Fibroblast of lung (primary cell): ENCODE measurements around the gene JKAMP. TPM values are rescaled to one million over a fixed set of nuclear protein-coding genes. Genes with fewer than 3 reads are reported as not detected.

Source experiments
- DNase-seq, 2 donors: peaks; one replicate each; pipeline versions ENCODE4 v3.0.0 to v3.0.0-alpha.2; 2010; ENCODE audit warnings: low read depth in 2 of 2
- H2AFZ ChIP-seq: 2 replicates; pipeline ENCODE4 v1.5.1; 2012; ENCODE audit warnings: low read length, control low read depth, inconsistent platforms
- H3K27ac ChIP-seq: 2 replicates; pipeline ENCODE4 v1.5.1; 2011; ENCODE audit warnings: low read length, control low read depth; ENCODE audit not compliant: insufficient read depth
- H3K27me3 ChIP-seq: 2 replicates; pipeline ENCODE4 v1.5.1; 2011; ENCODE audit warnings: mild to moderate bottlenecking, low read length; ENCODE audit not compliant: control insufficient read depth, insufficient read depth
- H3K36me3 ChIP-seq: 2 replicates; pipeline ENCODE4 v1.5.1; 2011; ENCODE audit warnings: low read length; ENCODE audit not compliant: control insufficient read depth, insufficient read depth
- H3K4me1 ChIP-seq: 2 replicates; pipeline ENCODE4 v1.5.1; 2011; ENCODE audit warnings: low read length; ENCODE audit not compliant: control insufficient read depth, insufficient read depth; ENCODE audit errors: extremely low read depth
- H3K4me2 ChIP-seq: 2 replicates; pipeline ENCODE4 v1.5.1; 2011; ENCODE audit warnings: low read length, control low read depth; ENCODE audit not compliant: insufficient read depth; ENCODE audit errors: extremely low read depth
- H3K4me3 ChIP-seq, 4 experiments: fragments of 200-600 bp in 1 of 4; sonication (generic) in 1 of 4; replicated peaks in 1 of 4; 2 replicates each; pipeline ENCODE4 v1.5.1; 2011 to 2016; ENCODE audit warnings: low read length in 4 of 4, low read depth in 3 of 4, mild to moderate bottlenecking in 3 of 4, control low read depth in 2 of 4, inconsistent platforms in 1 of 4, mixed read lengths in 1 of 4; ENCODE audit not compliant: insufficient read depth in 1 of 4; ENCODE audit errors: control extremely low read depth in 1 of 4
- H3K79me2 ChIP-seq: 2 replicates; pipeline ENCODE4 v1.5.1; 2012; ENCODE audit warnings: mild to moderate bottlenecking, low read length, inconsistent platforms; ENCODE audit not compliant: control insufficient read depth, insufficient read depth
- H3K9ac ChIP-seq: 2 replicates; pipeline ENCODE4 v1.5.1; 2011; ENCODE audit warnings: mild to moderate bottlenecking, low read length, control low read depth; ENCODE audit not compliant: insufficient read depth
- H3K9me3 ChIP-seq: 2 replicates; pipeline ENCODE4 v1.5.1; 2012; ENCODE audit warnings: low read depth, low read length; ENCODE audit not compliant: control insufficient read depth, insufficient read depth
- H4K20me1 ChIP-seq: 2 replicates; pipeline ENCODE4 v1.5.1; 2011; ENCODE audit warnings: low read length; ENCODE audit not compliant: control insufficient read depth, insufficient read depth; ENCODE audit errors: extremely low read depth
- CTCF ChIP-seq, 2 donors: IDR thresholded peaks in 1 of 2; conservative IDR thresholded peaks in 1 of 2; 1 replicate in 1 of 2; 2 replicates in 1 of 2; pipeline ENCODE4 v1.5.1; 2011 to 2012; ENCODE audit warnings: low read length in 2 of 2, control low read depth in 1 of 2, inconsistent platforms in 1 of 2, low read depth in 1 of 2, mild to moderate bottlenecking in 1 of 2
- EZH2 ChIP-seq: IDR thresholded peaks from 2 replicates; pipeline ENCODE4 v1.5.1; 2012; ENCODE audit warnings: low read length, control low read depth, mild to moderate bottlenecking; ENCODE audit errors: missing control alignments
- polyA plus RNA-seq, 2 donors: library from polyadenylated mRNA; depleted of rRNA in 1 of 2; stranded (reverse) in 1 of 2; unstranded in 1 of 2; fragments of >200 nt; gene quantifications; 2 replicates each; pipeline ENCODE4 v1.2.1, GENCODE V29; 2011 to 2012; ENCODE audit warnings: missing spikeins in 1 of 2
- total RNA-seq: library from RNA; depleted of rRNA; stranded (reverse); fragments of >200 nt; gene quantifications from 2 replicates; pipeline ENCODE4 v1.2.1, GENCODE V29; 2014

JKAMP gene
- total and polyA plus RNA-seq, 2 donors (not counting 1 experiment from before 2014, with no cell fraction given) = 80.1 to 207 TPM

- Histone ChIP-seq H3K9me3 (no peaks in the 10 kb centered on the region), H3K4me2 (no peak overlapping the region), H3K4me1 (peaks cover 6% of the 10 kb centered on the region), H3K9ac (no peak overlapping the region), H4K20me1 (no peaks in the 10 kb centered on the region), H2AFZ (no peak overlapping the region), H3K27ac (no peak overlapping the region), H3K4me3 (no peak overlapping the region), H3K36me3 (peaks cover 2% of the 10 kb centered on the region), H3K27me3 (no peaks in the 10 kb centered on the region), H3K79me2 (peaks cover 25% of the 10 kb centered on the region)
- TF ChIP-seq EZH2 (no peak), CTCF (conservative IDR thresholded peaks at IDR 0.05 in 1 of 2, IDR thresholded peaks at IDR 0.05 in 1 of 2; ENCODE audit: low read depth in 1 of 2, low read length in 2 of 2) (no peak)
- no peak for DNase-seq
Measured at GRCh38 chr14:59478540-59478939, 5.8 kb upstream of the JKAMP start.

- no peaks in the 10 kb centered on the region for H3K27me3 ChIP-seq
- TF ChIP-seq EZH2 (no peak), CTCF (conservative IDR thresholded peaks at IDR 0.05 in 1 of 2, IDR thresholded peaks at IDR 0.05 in 1 of 2; ENCODE audit: low read depth in 1 of 2, low read length in 2 of 2) (no peak)
- peaks cover 37% of the 10 kb centered on the region for H3K79me2 ChIP-seq
- H4K20me1 ChIP-seq = no peaks in the 10 kb centered on the region
- peak overlapping the region in 1 of 4 experiments; percentile 91 for H3K4me3 ChIP-seq
- H3K27ac ChIP-seq = no peak overlapping the region
- H3K4me1 ChIP-seq = peaks cover 3% of the 10 kb centered on the region
- DNase-seq = no peak
- no peaks in the 10 kb centered on the region for H3K9me3 ChIP-seq
- no peak overlapping the region for H3K9ac ChIP-seq
- H2AFZ ChIP-seq = no peak overlapping the region
- no peak overlapping the region for H3K4me2 ChIP-seq
- H3K36me3 ChIP-seq = no peaks in the 10 kb centered on the region
Measured at GRCh38 chr14:59480166-59480565, 4.2 kb upstream of the JKAMP start.

- H3K27me3 ChIP-seq = no peaks in the 10 kb centered on the region
- peaks cover 3% of the 10 kb centered on the region for H3K4me1 ChIP-seq
- no peak for DNase-seq
- H3K9ac ChIP-seq = no peak overlapping the region
- no peaks in the 10 kb centered on the region for H3K9me3 ChIP-seq
- peak overlapping the region; percentile 29 for H3K27ac ChIP-seq
- no peaks in the 10 kb centered on the region for H3K36me3 ChIP-seq
- TF ChIP-seq EZH2 (no peak), CTCF (conservative IDR thresholded peaks at IDR 0.05 in 1 of 2, IDR thresholded peaks at IDR 0.05 in 1 of 2; ENCODE audit: low read depth in 1 of 2, low read length in 2 of 2) (no peak)
- H4K20me1 ChIP-seq = no peaks in the 10 kb centered on the region
- peak overlapping the region in 2 of 4 experiments; percentile 90 to 91 for H3K4me3 ChIP-seq
- peak overlapping the region; percentile 39 for H3K4me2 ChIP-seq
- no peak overlapping the region for H2AFZ ChIP-seq
- peaks cover 49% of the 10 kb centered on the region for H3K79me2 ChIP-seq
Measured at GRCh38 chr14:59481407-59481806, 2.9 kb upstream of the JKAMP start.
